GM12892 (cell line): ENCODE data around the gene CDK3.
"Not testable (repeated sequence)": the region's sequence is repeated elsewhere in the genome, so short reads cannot be mapped to it uniquely, and the experiment has no call there.

Experiments
- DNase-seq: peaks from one replicate; pipeline ENCODE4 v3.0.0; 2011; ENCODE audit not compliant: insufficient read length
- FAIRE-seq: peaks from 2 replicates; lab custom pipeline; 2011; peaks lifted over from hg19 to GRCh38; lab: Jason Lieb, UNC
- POLR2A ChIP-seq: IDR thresholded peaks from 2 replicates; pipeline ENCODE4 v1.6.1; 2011; ENCODE audit warnings: low read depth, low read length, control low read depth
- POLR2AphosphoS5 ChIP-seq: IDR thresholded peaks from 2 replicates; pipeline ENCODE4 v1.6.1; 2011; ENCODE audit warnings: low read depth, low read length, control low read depth
- TAF1 ChIP-seq: IDR thresholded peaks from 2 replicates; pipeline ENCODE4 v1.6.1; 2011; ENCODE audit warnings: low read depth, mild to moderate bottlenecking, control low read depth, low read length, borderline replicate concordance

Gene CDK3

DNA sequence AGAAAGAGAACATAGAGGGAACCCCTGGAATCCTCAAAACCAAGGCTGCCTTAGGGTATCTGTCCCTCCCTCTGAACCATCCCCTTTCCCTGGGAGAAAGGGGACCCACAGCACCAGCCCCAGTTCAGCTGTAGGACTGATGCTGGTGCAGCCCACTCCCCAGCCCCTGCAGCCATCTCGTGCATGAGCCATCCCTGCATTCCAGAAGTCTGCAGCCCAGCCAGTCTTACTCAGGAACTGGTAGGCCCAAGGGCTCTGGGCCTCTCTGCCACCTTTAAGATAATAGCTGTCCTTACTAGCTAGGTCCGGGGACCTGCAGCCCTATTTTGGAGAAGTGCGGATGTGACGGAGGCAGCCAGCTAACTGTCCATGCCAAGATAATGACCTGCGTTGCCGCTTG, 32.5 kb downstream of the CDK3 start:
- DNase-seq (no peak), FAIRE-seq (no peak)

DNA sequence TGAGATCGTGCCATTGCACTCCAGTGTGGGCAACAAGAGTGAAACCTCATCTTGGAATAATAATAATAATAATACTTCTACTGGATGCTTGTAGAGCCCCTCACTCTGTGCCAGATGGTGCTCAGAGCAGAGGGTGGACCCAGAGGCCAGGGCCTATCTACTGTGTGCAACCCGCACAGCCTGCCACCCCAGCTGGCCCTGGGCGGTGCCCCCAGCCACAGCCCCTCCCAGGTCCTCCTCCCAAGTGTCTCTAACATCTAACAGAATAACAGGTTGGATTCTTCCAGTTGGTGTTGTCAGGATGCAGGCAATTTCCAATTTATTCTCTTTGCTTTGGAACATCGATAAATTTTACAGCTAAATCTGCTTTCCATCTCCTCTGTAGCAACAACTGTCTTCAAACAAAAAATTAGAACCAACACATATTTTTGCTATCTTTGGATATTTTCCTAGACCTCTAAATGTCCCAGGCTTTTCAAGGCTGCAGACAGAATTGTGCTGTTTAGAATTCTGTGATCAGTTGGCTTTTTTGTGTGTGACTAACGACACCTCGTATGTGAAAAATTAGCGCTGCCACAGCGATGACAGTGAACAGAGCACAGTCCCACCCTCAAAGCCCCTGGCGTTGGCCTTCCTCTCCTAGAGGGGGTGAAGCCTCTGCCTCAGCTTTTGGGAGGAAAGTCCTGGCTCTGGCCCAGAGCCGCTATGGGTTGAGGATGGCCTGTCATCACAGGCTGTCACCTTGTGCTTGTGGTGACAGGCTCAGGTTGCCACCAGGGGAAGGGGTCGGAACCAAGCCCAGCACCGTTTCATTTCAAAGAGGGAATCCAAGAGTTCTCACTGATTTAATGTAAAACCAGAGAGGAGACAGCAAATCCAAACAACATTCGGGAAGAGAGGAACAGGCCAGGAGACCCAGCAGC, 34.0 kb downstream of the CDK3 start:
- no peak for FAIRE-seq
- TF ChIP-seq POLR2A (no peak), TAF1 (no peak), POLR2AphosphoS5 (no peak)
- no peak for DNase-seq

More for the DNA sequence above, 32.5 kb downstream of the CDK3 start:
- TF ChIP-seq POLR2AphosphoS5 (no peak), POLR2A (no peak), TAF1 (no peak)

DNA sequence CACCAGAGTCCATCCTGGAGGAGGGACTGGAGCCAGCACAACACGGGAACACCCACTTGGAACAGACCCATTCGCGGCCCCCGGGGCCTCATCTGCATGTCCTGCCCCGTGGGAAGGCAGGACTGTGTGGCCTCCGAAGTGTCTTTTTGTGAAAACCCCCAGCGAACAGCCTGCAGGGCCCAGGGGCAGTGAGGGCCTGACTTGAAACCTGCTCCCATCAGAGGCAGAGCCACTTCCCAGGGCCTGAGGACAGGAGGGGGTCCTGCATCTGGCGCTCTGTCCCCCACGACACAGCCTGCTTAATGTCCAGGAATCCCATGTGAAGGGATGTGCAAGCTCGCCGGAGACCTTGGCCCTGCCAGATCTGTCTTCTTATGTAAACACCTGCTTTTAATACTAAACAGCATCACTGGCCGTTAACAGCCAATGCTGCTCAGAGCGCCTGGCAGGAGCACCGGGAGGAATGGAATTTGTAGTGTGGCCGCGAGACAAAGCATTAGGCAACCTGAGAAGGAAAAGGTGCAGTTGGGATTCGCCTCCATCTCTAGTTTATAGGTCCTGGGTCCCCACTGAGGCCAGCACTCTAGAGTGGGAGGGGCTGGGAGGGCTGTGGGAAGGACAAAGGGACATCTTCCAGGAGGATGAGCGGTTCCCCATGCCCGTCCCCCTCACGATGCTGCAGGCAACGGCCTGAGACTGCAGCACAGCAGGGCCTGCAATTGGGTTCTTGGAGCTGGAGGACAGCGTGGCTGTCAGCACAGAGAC, 36.0 kb downstream of the CDK3 start:
- FAIRE-seq = no peak
- TF ChIP-seq POLR2A = no peak
- TF ChIP-seq POLR2AphosphoS5 = no peak
- TF ChIP-seq TAF1 = no peak
- no peak for DNase-seq

DNA sequence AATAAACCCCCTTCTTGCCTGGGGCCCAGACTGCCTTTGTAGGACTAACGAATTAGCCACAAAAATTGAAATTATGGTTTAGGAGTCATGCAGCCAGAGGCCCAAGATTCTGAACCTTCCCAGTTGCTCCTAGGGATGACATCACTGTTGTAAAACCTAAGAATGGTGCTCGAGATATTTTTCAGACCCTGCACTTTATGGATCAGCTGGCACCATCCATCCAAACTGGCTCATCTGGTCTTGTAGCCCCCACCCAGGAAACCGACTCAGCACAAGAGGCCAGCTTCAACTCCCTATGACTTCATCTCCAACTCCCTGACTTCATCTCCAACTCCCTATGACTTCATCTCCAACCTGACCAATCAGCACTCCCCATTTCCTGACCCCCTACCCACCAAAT, 37.4 kb downstream of the CDK3 start:
- TF ChIP-seq TAF1 (no peak), POLR2AphosphoS5 (no peak), POLR2A (no peak)
- FAIRE-seq (no peak), DNase-seq (no peak)

DNA sequence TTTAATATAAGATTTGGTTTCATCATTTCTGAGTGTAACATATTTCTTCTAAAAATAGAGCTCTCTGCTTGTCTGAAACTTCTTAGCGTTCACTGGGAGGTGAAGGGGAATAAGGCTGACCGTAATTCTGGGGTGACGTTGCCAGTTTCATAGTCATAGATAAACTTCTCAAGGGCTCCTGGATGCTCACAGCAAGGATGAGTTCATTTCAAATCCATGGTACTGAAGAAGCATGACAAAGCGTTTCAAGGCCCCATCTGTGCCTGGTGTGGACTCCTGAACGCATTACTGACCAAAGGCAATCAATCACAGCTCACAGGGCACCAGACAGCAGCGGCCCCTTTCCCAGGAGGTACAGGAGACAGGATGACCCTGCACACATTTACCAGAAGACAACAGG, 38.5 kb downstream of the CDK3 start:
- DNase-seq = no peak
- FAIRE-seq = no peak
- no peak for TF ChIP-seq POLR2A
- no peak for TF ChIP-seq TAF1
- no peak for TF ChIP-seq POLR2AphosphoS5

DNA sequence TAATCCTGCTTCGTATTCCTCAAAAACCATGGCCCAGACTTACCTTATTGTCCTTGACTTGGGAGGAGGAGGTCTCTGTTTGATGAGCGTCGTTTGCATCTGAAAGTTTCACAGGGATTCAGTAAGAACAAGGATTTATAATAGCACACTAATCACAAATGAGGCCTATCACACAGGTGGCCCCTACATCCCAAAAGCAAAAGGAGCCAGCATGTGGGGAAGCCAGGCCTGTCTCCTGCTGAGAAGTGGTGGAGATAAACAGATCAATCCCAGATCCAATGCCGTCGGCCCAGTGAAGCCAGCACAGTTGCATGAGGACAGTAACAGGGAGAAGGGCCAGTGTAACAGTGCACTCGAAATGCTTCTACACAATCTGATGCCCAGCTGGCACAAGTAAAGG, 39.7 kb downstream of the CDK3 start:
- FAIRE-seq = no peak
- DNase-seq = no peak
- TF ChIP-seq POLR2A (no peak), POLR2AphosphoS5 (no peak), TAF1 (no peak)

DNA sequence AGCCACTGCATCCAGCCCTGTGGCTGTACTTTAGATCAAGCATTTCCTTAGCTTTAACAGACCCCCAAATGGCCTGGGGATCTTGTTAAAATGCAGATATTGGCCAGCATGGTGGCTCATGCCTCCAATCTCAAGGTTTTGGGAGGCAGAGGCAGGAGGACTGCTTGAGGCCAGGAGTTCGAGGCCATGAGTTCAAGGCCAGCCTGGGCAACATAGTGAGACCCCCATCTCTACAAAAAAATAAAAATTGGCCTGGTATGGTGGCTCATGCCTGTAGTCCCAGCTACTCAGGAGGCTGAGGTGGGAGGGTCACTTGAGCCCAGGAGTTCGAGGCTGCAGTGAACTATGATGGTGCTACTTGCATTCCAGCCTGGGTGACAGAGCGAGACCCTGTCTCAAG, 42.2 kb downstream of the CDK3 start:
- DNase-seq, FAIRE-seq: not testable (repeated sequence)

DNA sequence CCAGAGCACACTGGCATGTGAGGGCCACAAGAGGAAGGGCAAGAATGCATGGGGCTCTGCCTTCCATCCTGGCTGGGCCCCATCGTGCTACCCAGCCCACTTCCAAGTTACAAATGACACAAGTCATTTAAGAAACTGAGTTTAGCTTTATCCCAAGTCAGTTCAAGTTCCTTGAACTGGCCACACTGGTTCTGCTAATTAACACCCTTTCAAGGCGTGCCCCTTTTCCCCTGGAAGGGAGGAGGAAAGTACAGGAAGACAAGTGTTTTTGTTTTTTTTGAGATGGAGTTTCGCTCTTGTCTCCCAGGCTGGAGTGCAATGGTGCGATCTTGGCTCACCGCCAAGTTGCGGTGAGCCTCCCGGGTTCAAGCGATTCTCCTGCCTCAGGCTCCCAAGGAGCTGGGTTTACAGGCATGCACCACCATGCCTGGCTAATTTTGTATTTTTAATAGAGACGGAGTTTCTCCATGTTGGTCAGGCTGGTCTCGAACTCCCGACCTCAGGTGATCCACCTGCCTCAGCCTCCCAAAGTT, 43.9 kb downstream of the CDK3 start:
- FAIRE-seq, DNase-seq: not testable (repeated sequence)

DNA sequence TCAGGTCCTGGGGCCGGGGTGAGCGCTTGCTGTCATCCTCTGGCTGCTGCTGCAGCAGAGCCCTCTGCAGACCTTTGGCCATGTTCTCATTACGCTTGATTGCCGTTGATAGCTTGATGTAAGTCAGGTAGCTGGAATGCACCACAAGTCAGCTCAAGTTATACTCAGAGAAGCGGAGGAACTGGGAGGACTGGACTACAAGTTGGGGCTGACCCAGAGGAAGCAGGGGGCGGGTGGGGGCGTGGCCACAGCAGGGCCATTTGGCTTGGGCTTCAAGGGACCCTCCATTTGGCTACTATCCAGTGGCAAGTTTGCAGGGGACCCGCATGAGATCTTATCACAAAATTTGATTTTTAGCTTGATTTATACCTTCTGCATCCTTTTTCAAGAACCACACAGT, 45.4 kb downstream of the CDK3 start:
- TF ChIP-seq TAF1 (no peak), POLR2A (no peak), POLR2AphosphoS5 (no peak)
- no peak for FAIRE-seq

DNA sequence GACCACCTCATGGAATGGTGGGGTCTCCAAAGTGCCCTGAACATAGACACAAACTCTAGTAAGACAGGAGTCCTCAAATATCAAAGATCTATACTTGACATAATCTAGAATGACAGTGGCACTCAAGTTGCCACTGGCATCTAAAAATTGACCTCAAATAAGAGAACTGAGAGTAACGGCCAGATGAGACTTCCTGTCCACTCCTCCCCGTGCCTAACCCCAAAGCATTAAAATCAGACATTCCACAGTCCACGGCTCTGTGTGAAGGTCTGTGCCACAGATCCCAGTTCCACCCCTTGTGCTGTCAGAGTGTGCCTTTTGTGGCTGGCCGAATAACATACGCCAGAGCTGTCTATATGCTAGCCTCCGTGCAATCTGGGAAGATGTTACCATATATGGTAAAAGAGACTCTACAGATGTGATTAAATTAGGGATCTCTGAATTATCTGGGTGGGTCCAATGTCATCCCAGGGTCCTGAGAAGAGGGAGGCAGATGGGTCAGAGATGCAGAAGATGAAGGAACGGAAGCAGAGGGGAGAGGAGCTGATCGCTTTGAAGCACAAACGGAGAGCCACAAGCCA, 47.5 kb downstream of the CDK3 start:
- no peak for TF ChIP-seq TAF1
- no peak for DNase-seq
- no peak for FAIRE-seq

More for the DNA sequence above, 45.4 kb downstream of the CDK3 start:
- DNase-seq = no peak

DNA sequence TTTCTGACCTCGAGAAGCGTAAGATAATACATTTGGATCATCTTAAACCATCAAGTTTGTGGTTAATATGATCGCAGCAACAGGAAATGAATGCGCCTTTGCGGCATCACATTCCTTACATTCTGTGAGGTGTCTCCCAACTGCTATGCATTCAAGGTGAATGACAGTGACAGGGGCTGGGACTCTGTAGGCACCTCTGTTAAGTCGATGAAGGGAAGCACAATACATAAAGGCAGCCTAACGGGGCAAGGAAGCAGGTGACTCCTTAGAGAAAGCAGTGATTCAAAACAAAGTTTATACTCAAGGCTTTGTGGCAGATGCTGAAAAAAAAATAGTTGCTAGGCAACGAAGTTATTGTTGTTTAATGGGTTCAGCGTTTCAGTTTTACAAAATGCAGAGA, 48.1 kb downstream of the CDK3 start:
- no peak for TF ChIP-seq POLR2AphosphoS5
- no peak for TF ChIP-seq POLR2A
- TF ChIP-seq TAF1 = no peak
- no peak for DNase-seq
- FAIRE-seq = no peak
